ENCODE results near the gene OR1A2.
"Not testable (repeated sequence)": the region's sequence is repeated elsewhere in the genome, so short reads cannot be mapped to it uniquely, and the experiment has no call there.

Gene OR1A2

GRCh38 chr17:3197219-3197618, at the start of gene OR1A2:
OR1A2 (plus strand) TSS chr17:3197519; CDS start chr17:3197519, 0 bp downstream.
- FAIRE-seq = no peak

GRCh38 chr17:3157218-3157617, 40.1 kb upstream of the OR1A2 start:
- no peak for FAIRE-seq

GRCh38 chr17:3167574-3167973, 29.7 kb upstream of the OR1A2 start:
- FAIRE-seq = no peak

GRCh38 chr17:3189961-3190360, 7.4 kb upstream of the OR1A2 start:
- no peak for FAIRE-seq

- FAIRE-seq = no peak
Observed at GRCh38 chr17:3207367-3207766, 10.0 kb downstream of the OR1A2 start, which contains the start of gene OR1A1. OR1A1 (plus strand) TSS chr17:3207667; CDS start chr17:3215621, 7,954 bp downstream.

- FAIRE-seq = no peak
Observed at GRCh38 chr17:3208484-3208883, 11.2 kb downstream of the OR1A2 start.

GRCh38 chr17:3213001-3213400, 15.7 kb downstream of the OR1A2 start:
- FAIRE-seq = no peak

- no peak for FAIRE-seq
Observed at GRCh38 chr17:3213587-3213986, 16.3 kb downstream of the OR1A2 start.

GRCh38 chr17:3219978-3220377, 22.7 kb downstream of the OR1A2 start:
- FAIRE-seq = not testable (repeated sequence)

- no peak for FAIRE-seq
Observed at GRCh38 chr17:3221850-3222249, 24.5 kb downstream of the OR1A2 start.

GRCh38 chr17:3222505-3222904, 25.2 kb downstream of the OR1A2 start:
- FAIRE-seq = no peak

- FAIRE-seq = not testable (repeated sequence)
Observed at GRCh38 chr17:3224721-3225352, 27.5 kb downstream of the OR1A2 start.

- not testable (repeated sequence) for FAIRE-seq
Observed at GRCh38 chr17:3232300-3232699, 35.0 kb downstream of the OR1A2 start.

- not testable (repeated sequence) for FAIRE-seq
Observed at GRCh38 chr17:3238685-3239084, 41.4 kb downstream of the OR1A2 start.

GRCh38 chr17:3241044-3241443, 43.7 kb downstream of the OR1A2 start:
- FAIRE-seq = not testable (repeated sequence)

GRCh38 chr17:3244841-3245240, 47.5 kb downstream of the OR1A2 start:
- FAIRE-seq = not testable (repeated sequence)
